PC-3 (cell line): ENCODE measurements around the gene MAPK8IP1.

Experiments
- EZH2 ChIP-seq: fragments of 300-600 bp; sonication (generic); IDR thresholded peaks from one replicate; pipeline ENCODE4 v1.6.1; 2017; ENCODE audit warnings: antibody characterized with exemption, mild to moderate bottlenecking, low read length; ENCODE audit not compliant: unreplicated experiment
- EZH2phosphoT487 ChIP-seq: fragments of 300-600 bp; sonication (generic); IDR thresholded peaks from 2 replicates; pipeline ENCODE4 v1.6.1; 2018; ENCODE audit warnings: mild to moderate bottlenecking, antibody characterized with exemption, low read length, borderline replicate concordance
- TF ChIP-seq, protein P1 (sequence below): fragments of 300-600 bp; sonication (generic); conservative IDR thresholded peaks from 2 replicates; pipeline ENCODE4 v1.5.1; 2017; ENCODE audit warnings: antibody characterized with exemption, low read depth, mild to moderate bottlenecking, low read length

DNA sequence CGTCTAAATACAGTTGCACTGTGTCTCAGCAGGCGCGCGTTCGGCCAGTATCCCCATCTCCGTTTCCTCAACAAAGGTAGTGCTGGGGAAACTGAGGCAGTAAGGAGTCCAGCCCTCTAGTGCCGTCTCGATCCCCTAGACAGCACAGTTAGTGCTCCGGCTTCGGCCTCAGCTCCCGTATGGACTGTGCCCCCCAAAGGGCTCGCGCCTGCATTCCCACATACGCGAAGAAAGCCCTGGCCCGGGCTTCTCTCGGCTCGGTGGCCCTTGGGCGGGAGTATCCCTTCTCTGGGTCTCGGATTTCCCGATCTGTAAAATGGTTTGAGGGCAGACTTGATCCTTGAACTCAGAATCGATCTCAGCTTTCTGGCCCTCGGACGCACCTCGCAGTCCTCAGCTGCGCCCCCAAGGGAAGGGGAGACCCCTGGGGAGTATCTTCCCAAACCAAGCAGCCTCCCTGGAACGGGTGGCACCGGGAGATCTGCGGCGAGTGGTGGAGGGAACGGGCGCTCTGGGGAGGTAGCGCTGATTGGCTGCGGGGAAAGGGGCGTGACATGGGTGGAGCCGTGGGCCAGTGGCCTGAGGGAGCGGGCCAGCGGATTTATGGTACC, 33.0 kb downstream of the MAPK8IP1 start:
- TF ChIP-seq EZH2 (no peak), EZH2phosphoT487 (no peak)
- TF ChIP-seq, protein P1, sequence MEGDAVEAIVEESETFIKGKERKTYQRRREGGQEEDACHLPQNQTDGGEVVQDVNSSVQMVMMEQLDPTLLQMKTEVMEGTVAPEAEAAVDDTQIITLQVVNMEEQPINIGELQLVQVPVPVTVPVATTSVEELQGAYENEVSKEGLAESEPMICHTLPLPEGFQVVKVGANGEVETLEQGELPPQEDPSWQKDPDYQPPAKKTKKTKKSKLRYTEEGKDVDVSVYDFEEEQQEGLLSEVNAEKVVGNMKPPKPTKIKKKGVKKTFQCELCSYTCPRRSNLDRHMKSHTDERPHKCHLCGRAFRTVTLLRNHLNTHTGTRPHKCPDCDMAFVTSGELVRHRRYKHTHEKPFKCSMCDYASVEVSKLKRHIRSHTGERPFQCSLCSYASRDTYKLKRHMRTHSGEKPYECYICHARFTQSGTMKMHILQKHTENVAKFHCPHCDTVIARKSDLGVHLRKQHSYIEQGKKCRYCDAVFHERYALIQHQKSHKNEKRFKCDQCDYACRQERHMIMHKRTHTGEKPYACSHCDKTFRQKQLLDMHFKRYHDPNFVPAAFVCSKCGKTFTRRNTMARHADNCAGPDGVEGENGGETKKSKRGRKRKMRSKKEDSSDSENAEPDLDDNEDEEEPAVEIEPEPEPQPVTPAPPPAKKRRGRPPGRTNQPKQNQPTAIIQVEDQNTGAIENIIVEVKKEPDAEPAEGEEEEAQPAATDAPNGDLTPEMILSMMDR, result no peak
